Lung (tissue), 12 donors: Measurements from ENCODE around the gene CUL2. TPM values are rescaled to one million over a fixed set of nuclear protein-coding genes. Genes with fewer than 3 reads are reported as not detected.

Experiments
- ATAC-seq: fragments of 200-7000 bp; cut with Tn5 transposase; one replicate; pipeline ENCODE4 v1.9.1; 2020; ENCODE audit warnings: moderate number of reproducible peaks; ENCODE audit not compliant: insufficient read depth, low FRiP score
- DNase-seq, 3 donors: peaks; one replicate each; pipeline ENCODE4 v3.0.0-alpha.2; 2013 to 2017
- H3K27ac ChIP-seq, 2 donors: one replicate each; pipeline ENCODE4 v1.5.1; 2013; ENCODE audit warnings: mild to moderate bottlenecking in 2 of 2, moderate library complexity in 2 of 2, control low read depth in 1 of 2, inconsistent platforms in 1 of 2, low read depth in 1 of 2, low read length in 1 of 2
- H3K27me3 ChIP-seq, 3 donors: one replicate each; pipeline ENCODE4 v1.5.1; 2013; ENCODE audit warnings: low read length in 2 of 3; ENCODE audit not compliant: control insufficient read depth in 3 of 3, insufficient read depth in 3 of 3
- H3K36me3 ChIP-seq, 4 donors: one replicate each; pipeline ENCODE4 v1.5.1; 2013; ENCODE audit warnings: low read length in 4 of 4, mild to moderate bottlenecking in 1 of 4, moderate library complexity in 1 of 4; ENCODE audit not compliant: control insufficient read depth in 4 of 4, insufficient read depth in 4 of 4
- H3K4me1 ChIP-seq, 5 donors: one replicate each; pipeline ENCODE4 v1.5.1; 2013; ENCODE audit warnings: low read length in 5 of 5, mild to moderate bottlenecking in 2 of 5, moderate library complexity in 1 of 5; ENCODE audit not compliant: control insufficient read depth in 5 of 5, insufficient read depth in 5 of 5
- H3K4me3 ChIP-seq: one replicate; pipeline ENCODE4 v1.5.1; 2013; ENCODE audit warnings: mild to moderate bottlenecking, control low read depth, moderate library complexity
- H3K9ac ChIP-seq, 2 donors: one replicate each; pipeline ENCODE4 v1.5.1; 2013; ENCODE audit warnings: low read length in 2 of 2, control low read depth in 1 of 2; ENCODE audit not compliant: insufficient read depth in 1 of 2
- H3K9me3 ChIP-seq, 4 donors: one replicate each; pipeline ENCODE4 v1.5.1; 2013; ENCODE audit warnings: low read length in 3 of 4, mild to moderate bottlenecking in 1 of 4, moderate library complexity in 1 of 4; ENCODE audit not compliant: control insufficient read depth in 4 of 4, insufficient read depth in 3 of 4
- CTCF ChIP-seq: IDR thresholded peaks from 2 replicates; pipeline ENCODE4 v1.5.1; 2012; ENCODE audit warnings: mild to moderate bottlenecking; ENCODE audit errors: control extremely low read depth, extremely low read depth
- WGBS, 2 donors: extraction: QIAGEN DNeasy Blood & Tissue Kit; methylation state at CpG; one replicate each; pipeline ENCODE4 v1.1.7; 2013; 5-methylcytosine and 5-hydroxymethylcytosine counted together
- polyA plus RNA-seq, 2 donors: library from polyadenylated mRNA; stranded (reverse); fragments of 200-250 nt; gene quantifications; one replicate each; pipeline ENCODE4 v1.2.1, GENCODE V29; 2013
- total RNA-seq, 2 donors: library from RNA; depleted of rRNA in 1 of 2; stranded (reverse); fragments of >200 nt in 1 of 2; gene quantifications; one replicate each; pipeline ENCODE4 v1.2.1, GENCODE V29; 2014 to 2021
- donor health status: control.
- donor health status: control.
- donor health status: Bipolar disorder and iron deficiency.
- donor health status: healthy.
- donor health status: DM: yes; HTN: yes; CAD: no.

The CUL2 gene
- total and polyA plus RNA-seq, 4 donors = 7.7 to 30.8 (median 17.6) TPM

DNA sequence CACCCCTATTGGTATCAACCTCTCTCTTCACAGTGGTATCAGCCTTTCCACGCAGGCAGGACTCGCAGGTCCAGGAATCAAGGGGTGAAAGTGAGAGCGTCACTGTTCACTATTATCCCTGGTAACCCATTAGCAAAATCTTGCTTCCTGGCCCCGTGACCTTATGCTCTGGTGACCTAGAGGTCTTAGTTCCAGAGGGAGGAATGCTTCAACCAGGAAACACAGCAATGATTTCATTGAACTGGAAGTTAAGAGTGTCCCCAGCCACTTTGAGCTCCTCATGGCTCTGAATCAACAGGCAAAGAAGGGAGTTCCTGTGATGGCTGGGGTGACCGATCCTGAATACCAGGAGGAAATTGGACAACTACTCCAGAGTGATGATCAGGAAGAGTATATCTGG is 90.6 kb downstream of the CUL2 start:
- Histone ChIP-seq H3K4me3 (no peak overlapping the region), H3K36me3 (peaks cover 0 to 2% (median 0%) of the 10 kb centered on the region in 4 donors), H3K27ac (no peak overlapping the region), H3K4me1 (peaks cover 0 to 4% (median 0%) of the 10 kb centered on the region in 5 donors), H3K9ac (no peak overlapping the region), H3K9me3 (no peaks in the 10 kb centered on the region), H3K27me3 (no peaks in the 10 kb centered on the region)
- no peak for ATAC-seq
- WGBS, 2 donors = 90 to 93% methylated on average over 5 of the region's 5 CpGs
- TF ChIP-seq CTCF = no peak
- no peak for DNase-seq

DNA sequence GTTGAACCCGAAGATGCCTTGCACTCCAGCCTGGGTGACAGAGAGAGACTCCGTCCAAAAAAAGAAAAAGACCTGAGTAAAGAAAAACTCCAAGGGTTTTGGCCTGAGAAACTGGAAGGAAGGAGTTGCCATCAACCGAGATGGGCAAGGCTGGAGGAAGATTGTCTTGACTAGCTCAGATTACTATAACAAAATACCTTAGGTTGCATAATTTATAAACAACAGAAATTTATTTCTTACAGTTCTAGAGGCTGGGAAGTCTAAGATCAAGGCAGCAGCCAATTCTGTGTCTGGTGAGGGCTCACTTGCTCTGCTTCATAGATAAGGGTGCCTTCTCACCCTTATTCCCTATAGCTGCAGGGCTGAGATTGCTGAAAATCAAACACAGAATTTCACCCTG is 91.2 kb downstream of the CUL2 start:
- no peak overlapping the region for H3K9ac ChIP-seq
- no peak for ATAC-seq
- 96% methylated on average over 3 of the region's 3 CpGs for WGBS, 2 donors
- DNase-seq = no peak
- no peak overlapping the region for H3K27ac ChIP-seq
- no peaks in the 10 kb centered on the region for H3K27me3 ChIP-seq
- H3K9me3 ChIP-seq = no peaks in the 10 kb centered on the region
- no peaks in the 10 kb centered on the region for H3K36me3 ChIP-seq
- TF ChIP-seq CTCF = no peak
- no peak overlapping the region for H3K4me3 ChIP-seq
- H3K4me1 ChIP-seq = peaks cover 0 to 4% (median 0%) of the 10 kb centered on the region in 5 donors

DNA sequence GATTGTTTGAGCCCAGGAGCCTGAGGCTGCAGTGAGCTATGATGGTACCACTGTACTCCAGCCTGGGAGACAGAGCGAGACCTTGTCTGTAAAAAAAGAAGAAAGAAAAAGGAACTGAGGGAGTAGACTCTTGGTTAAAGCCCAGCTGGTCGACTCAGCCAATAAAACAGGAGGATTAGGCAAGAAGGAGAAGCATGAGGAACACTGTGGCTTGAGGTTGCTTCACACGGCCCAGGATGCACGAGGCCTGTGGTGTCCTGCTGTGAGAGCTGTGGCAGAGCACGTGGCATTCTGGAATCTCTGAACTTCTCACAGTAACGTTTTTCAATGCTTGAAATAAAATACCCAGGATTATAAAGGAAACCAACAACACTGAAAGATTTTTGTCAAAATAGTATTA is 93.3 kb downstream of the CUL2 start:
- Histone ChIP-seq H3K27ac (no peak overlapping the region), H3K4me1 (peaks cover 0 to 4% (median 0%) of the 10 kb centered on the region in 5 donors), H3K36me3 (no peaks in the 10 kb centered on the region), H3K9ac (no peak overlapping the region), H3K4me3 (no peak overlapping the region), H3K27me3 (no peaks in the 10 kb centered on the region), H3K9me3 (no peaks in the 10 kb centered on the region)
- WGBS, 2 donors = 31 to 64% methylated on average over 6 of the region's 6 CpGs
- no peak for ATAC-seq
- no peak for TF ChIP-seq CTCF
- DNase-seq = no peak

GRCh38 chr10:34995925-34996324 is 94.2 kb downstream of the CUL2 start:
- Histone ChIP-seq H3K4me1 (peaks cover 0 to 4% (median 0%) of the 10 kb centered on the region in 5 donors), H3K27me3 (no peaks in the 10 kb centered on the region), H3K36me3 (no peaks in the 10 kb centered on the region), H3K9ac (no peak overlapping the region), H3K9me3 (no peaks in the 10 kb centered on the region), H3K4me3 (no peak overlapping the region), H3K27ac (no peak overlapping the region)
- no peak for TF ChIP-seq CTCF
- no peak for DNase-seq
- ATAC-seq = no peak
- WGBS, 2 donors = 64 to 72% methylated on average over 2 of the region's 2 CpGs
